OCI-LY1 (cell line): ENCODE results near the gene SMCO1.
"Not testable (repeated sequence)": the region's sequence is repeated elsewhere in the genome, so short reads cannot be mapped to it uniquely, and the experiment has no call there.

Experiments used
- H2AFZ ChIP-seq: fragments of 200-600 bp; sonication (generic), shearing (Covaris generic); 2 replicates; pipeline ENCODE4 v1.6.0; 2014; ENCODE audit warnings: antibody characterized with exemption, mild to moderate bottlenecking, low read length
- H3F3A ChIP-seq: fragments of 200-600 bp; sonication (generic), shearing (Covaris generic); 2 replicates; pipeline ENCODE4 v1.6.0; 2014; ENCODE audit warnings: mild to moderate bottlenecking, antibody characterized with exemption, low read length, moderate library complexity; ENCODE audit not compliant: insufficient read depth
- H3K27ac ChIP-seq: fragments of 200-600 bp; sonication (generic); 2 replicates; pipeline ENCODE4 v1.5.1; 2014; ENCODE audit warnings: low read length, mixed run types, mild to moderate bottlenecking, low read depth; ENCODE audit not compliant: poor library complexity, severe bottlenecking
- H3K27me3 ChIP-seq: fragments of 200-600 bp; sonication (generic); 2 replicates; pipeline ENCODE4 v1.6.0; 2014; ENCODE audit warnings: antibody characterized with exemption, mild to moderate bottlenecking, low read length, moderate library complexity; ENCODE audit not compliant: insufficient read depth
- H3K36me3 ChIP-seq: fragments of 200-600 bp; sonication (generic); 2 replicates; pipeline ENCODE4 v1.6.1; 2014; ENCODE audit warnings: mild to moderate bottlenecking, antibody characterized with exemption, low read length, moderate library complexity, mixed read lengths; ENCODE audit not compliant: insufficient read depth
- H3K4me1 ChIP-seq: fragments of 200-600 bp; sonication (generic); 2 replicates; pipeline ENCODE4 v1.5.1; 2014; ENCODE audit warnings: mild to moderate bottlenecking, low read length, moderate library complexity; ENCODE audit not compliant: insufficient read depth, severe bottlenecking
- H3K4me2 ChIP-seq: fragments of 200-600 bp; sonication (generic), shearing (Covaris generic); 2 replicates; pipeline ENCODE4 v1.6.1; 2014; ENCODE audit warnings: low read length
- H3K4me3 ChIP-seq: fragments of 200-600 bp; sonication (generic); 2 replicates; pipeline ENCODE4 v1.5.1; 2014; ENCODE audit warnings: low read length, low read depth, mild to moderate bottlenecking, mixed read lengths; ENCODE audit not compliant: poor library complexity, severe bottlenecking
- H3K79me2 ChIP-seq: fragments of 200-600 bp; shearing (Covaris generic); 2 replicates; pipeline ENCODE4 v1.6.1; 2016; ENCODE audit warnings: mixed run types, low read length, mixed read lengths; ENCODE audit not compliant: insufficient read depth
- H3K9ac ChIP-seq: fragments of 200-600 bp; sonication (generic), shearing (Covaris generic); 2 replicates; pipeline ENCODE4 v1.6.1; 2014; ENCODE audit warnings: mild to moderate bottlenecking, low read length, mixed read lengths
- H3K9me2 ChIP-seq: fragments of 200-600 bp; sonication (generic), shearing (Covaris generic); 2 replicates; pipeline ENCODE4 v1.6.1; 2014; ENCODE audit warnings: low read depth, mild to moderate bottlenecking, low read length, mixed read lengths
- H3K9me3 ChIP-seq: fragments of 200-600 bp; shearing (Covaris generic); 2 replicates; pipeline ENCODE4 v1.6.1; 2014; ENCODE audit warnings: low read length, mixed read lengths
- H4K20me1 ChIP-seq: fragments of 200-600 bp; sonication (generic), shearing (Covaris generic); 2 replicates; pipeline ENCODE4 v1.6.0; 2016; ENCODE audit warnings: mild to moderate bottlenecking, low read length; ENCODE audit not compliant: insufficient read depth
- EZH2 ChIP-seq: fragments of 200-600 bp; sonication (generic), shearing (Covaris generic); IDR thresholded peaks from 2 replicates; pipeline ENCODE4 v1.8.0; 2017; ENCODE audit warnings: borderline replicate concordance, mixed run types, mild to moderate bottlenecking, antibody characterized with exemption, low read length, moderate library complexity, mixed read lengths
- TF ChIP-seq, protein P1 (sequence below): fragments of 200-600 bp; sonication (generic), shearing (Covaris generic); IDR thresholded peaks from 2 replicates; pipeline ENCODE4 v1.5.1; 2017; ENCODE audit warnings: mild to moderate bottlenecking, antibody characterized with exemption, low read length, moderate library complexity, mixed read lengths

Gene SMCO1

DNA sequence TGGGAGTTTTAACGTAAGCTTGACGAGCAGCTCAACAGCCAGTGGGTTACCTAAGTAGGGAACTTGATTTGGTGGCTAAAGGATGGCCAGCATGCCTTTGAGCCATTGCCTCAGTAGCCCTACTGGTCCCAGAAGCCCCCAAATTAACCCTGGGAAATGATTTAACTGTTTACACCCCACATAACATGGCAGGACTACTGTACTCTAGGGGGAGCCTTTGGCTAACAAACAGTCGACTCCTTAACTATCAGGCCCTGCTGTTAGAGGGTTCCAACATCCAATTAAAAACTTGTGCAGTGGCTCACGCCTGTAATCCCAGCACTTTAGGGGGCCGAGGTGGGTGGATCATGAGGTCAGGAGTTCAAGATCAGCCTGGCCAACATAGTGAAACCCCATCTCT lies 9.4 kb upstream of the SMCO1 start:
- no peaks in the 10 kb centered on the region for H3K79me2 ChIP-seq
- peaks cover 19% of the 10 kb centered on the region for H3K4me1 ChIP-seq
- H3K36me3 ChIP-seq, result no peaks in the 10 kb centered on the region
- TF ChIP-seq, protein P1, sequence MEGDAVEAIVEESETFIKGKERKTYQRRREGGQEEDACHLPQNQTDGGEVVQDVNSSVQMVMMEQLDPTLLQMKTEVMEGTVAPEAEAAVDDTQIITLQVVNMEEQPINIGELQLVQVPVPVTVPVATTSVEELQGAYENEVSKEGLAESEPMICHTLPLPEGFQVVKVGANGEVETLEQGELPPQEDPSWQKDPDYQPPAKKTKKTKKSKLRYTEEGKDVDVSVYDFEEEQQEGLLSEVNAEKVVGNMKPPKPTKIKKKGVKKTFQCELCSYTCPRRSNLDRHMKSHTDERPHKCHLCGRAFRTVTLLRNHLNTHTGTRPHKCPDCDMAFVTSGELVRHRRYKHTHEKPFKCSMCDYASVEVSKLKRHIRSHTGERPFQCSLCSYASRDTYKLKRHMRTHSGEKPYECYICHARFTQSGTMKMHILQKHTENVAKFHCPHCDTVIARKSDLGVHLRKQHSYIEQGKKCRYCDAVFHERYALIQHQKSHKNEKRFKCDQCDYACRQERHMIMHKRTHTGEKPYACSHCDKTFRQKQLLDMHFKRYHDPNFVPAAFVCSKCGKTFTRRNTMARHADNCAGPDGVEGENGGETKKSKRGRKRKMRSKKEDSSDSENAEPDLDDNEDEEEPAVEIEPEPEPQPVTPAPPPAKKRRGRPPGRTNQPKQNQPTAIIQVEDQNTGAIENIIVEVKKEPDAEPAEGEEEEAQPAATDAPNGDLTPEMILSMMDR, result peak; percentile 53
- no peak for TF ChIP-seq EZH2
- no peak overlapping the region for H2AFZ ChIP-seq
- H3K9ac ChIP-seq, result no peak overlapping the region
- H3K27ac ChIP-seq, result no peak overlapping the region
- no peaks in the 10 kb centered on the region for H3K27me3 ChIP-seq
- no peak overlapping the region for H3K4me3 ChIP-seq
- H3F3A ChIP-seq, result no peaks in the 10 kb centered on the region
- H3K9me3 ChIP-seq, result peaks cover 18% of the 10 kb centered on the region
- no peak overlapping the region for H3K4me2 ChIP-seq
- no peaks in the 10 kb centered on the region for H3K9me2 ChIP-seq
- no peaks in the 10 kb centered on the region for H4K20me1 ChIP-seq

DNA sequence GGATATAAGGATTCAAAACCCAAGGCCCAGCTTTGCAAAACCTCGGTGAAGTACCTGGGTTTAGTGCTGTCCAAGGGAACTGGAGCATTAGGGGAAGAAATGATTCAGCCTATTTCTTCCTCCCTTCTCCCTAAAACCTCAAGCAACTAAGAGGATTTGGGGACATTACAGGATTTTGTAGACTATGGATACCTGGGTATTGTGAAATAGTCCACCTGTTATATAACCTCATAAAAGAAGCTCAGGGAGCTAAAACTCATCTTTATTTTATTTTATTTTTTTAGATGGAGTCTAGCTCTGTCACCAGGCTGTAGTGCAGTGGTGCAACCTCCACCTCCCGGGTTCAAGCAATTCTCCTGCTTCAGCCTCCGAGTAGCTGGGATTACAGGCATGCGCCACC lies 8.7 kb upstream of the SMCO1 start:
- no peak overlapping the region for H3K27ac ChIP-seq
- no peaks in the 10 kb centered on the region for H3F3A ChIP-seq
- no peaks in the 10 kb centered on the region for H3K9me2 ChIP-seq
- H3K36me3 ChIP-seq, result no peaks in the 10 kb centered on the region
- H3K4me1 ChIP-seq, result peaks cover 14% of the 10 kb centered on the region
- H3K4me2 ChIP-seq, result no peak overlapping the region
- TF ChIP-seq, protein P1, result no peak
- TF ChIP-seq EZH2, result no peak
- no peaks in the 10 kb centered on the region for H4K20me1 ChIP-seq
- H3K79me2 ChIP-seq, result no peaks in the 10 kb centered on the region
- no peaks in the 10 kb centered on the region for H3K27me3 ChIP-seq
- peaks cover 25% of the 10 kb centered on the region for H3K9me3 ChIP-seq
- H2AFZ ChIP-seq, result no peak overlapping the region
- H3K4me3 ChIP-seq, result no peak overlapping the region
- no peak overlapping the region for H3K9ac ChIP-seq

DNA sequence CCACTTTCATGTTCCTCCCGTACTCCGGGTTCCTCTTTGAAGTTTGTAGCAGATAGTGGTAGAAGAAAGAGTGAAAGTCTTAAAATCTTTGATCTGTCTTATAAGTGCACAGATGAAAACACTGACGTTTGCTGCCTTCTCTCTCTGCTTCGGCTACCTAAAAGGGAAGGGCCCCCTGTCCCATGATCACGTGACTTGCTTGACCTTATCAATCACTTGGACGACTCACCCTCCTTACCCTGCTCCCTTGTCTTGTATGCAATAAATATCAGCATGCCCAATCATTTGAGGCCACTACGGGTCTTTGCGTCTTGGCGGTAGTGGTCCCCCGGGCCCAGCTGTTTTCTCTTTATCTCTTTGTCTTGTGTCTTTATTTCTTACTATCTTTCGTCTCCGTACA lies 6.1 kb upstream of the SMCO1 start:
- H4K20me1 ChIP-seq, H3F3A ChIP-seq, H3K9me2 ChIP-seq, H3K36me3 ChIP-seq, H3K79me2 ChIP-seq, H3K4me1 ChIP-seq, H3K4me3 ChIP-seq, H2AFZ ChIP-seq, H3K9ac ChIP-seq, H3K27me3 ChIP-seq, H3K4me2 ChIP-seq, H3K27ac ChIP-seq: not testable (repeated sequence)
- H3K9me3 ChIP-seq, result peaks cover 30% of the 10 kb centered on the region

DNA sequence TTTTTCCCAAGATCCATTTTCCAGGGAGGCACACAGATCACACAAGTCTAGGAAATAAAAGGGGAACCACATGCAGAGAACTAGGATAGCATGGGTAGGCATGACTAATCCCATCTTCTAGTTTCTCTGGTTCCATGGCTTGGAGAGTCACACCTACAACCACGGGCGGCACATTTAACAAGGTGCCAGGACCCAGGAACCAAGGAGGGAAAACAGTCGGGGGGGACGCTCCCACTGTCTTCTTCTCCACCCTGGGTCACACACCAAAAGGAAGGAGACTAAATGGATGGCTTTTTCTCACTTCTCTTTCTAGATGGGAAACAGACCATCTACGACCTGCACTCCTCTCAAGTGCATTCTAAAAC lies 4.6 kb upstream of the SMCO1 start:
- H3K9me3 ChIP-seq, result peaks cover 30% of the 10 kb centered on the region

More for the DNA sequence above, 4.6 kb upstream of the SMCO1 start:
- H3F3A ChIP-seq, result no peaks in the 10 kb centered on the region
- H3K27me3 ChIP-seq, result no peaks in the 10 kb centered on the region
- peaks cover 9% of the 10 kb centered on the region for H3K4me1 ChIP-seq
- no peak overlapping the region for H3K4me2 ChIP-seq
- TF ChIP-seq, protein P1, result no peak
- no peak for TF ChIP-seq EZH2
- no peak overlapping the region for H3K4me3 ChIP-seq
- H3K27ac ChIP-seq, result no peak overlapping the region
- no peaks in the 10 kb centered on the region for H3K36me3 ChIP-seq
- H3K9me2 ChIP-seq, result no peaks in the 10 kb centered on the region
- H3K79me2 ChIP-seq, result no peaks in the 10 kb centered on the region
- H2AFZ ChIP-seq, result no peak overlapping the region
- H4K20me1 ChIP-seq, result no peaks in the 10 kb centered on the region
- H3K9ac ChIP-seq, result no peak overlapping the region
